OCI-LY7 (cell line): ENCODE results near the gene MTCH1. TPM values are rescaled to one million over a fixed set of nuclear protein-coding genes. Genes with fewer than 3 reads are reported as not detected.

ENCODE experiments used
- BruUV-seq: library from RNA; stranded (reverse); fragments of 400-500 nt; replicated peaks from 2 replicates; lab custom pipeline; 2021; lab: Mats Ljungman, UMichigan
- CTCF ChIA-PET: fragments of 300-600 bp; sonication (Branson Sonifier 250); formaldehyde crosslinking; loops from one replicate; lab custom pipeline; 2022; ENCODE audit warnings: antibody characterized with exemption; ENCODE audit not compliant: unreplicated experiment; lab: Charles Lee
- POLR2A ChIA-PET: fragments of 300-600 bp; sonication (Branson Sonifier 250); formaldehyde crosslinking; loops from one replicate; lab custom pipeline; 2022; ENCODE audit warnings: antibody characterized with exemption; lab: Charles Lee
- DNase-seq: peaks from one replicate; pipeline ENCODE4 v3.0.0-alpha.2; 2015; ENCODE audit warnings: low spot score
- H2AFZ ChIP-seq: fragments of 200-600 bp; sonication (generic), shearing (Covaris generic); 2 replicates; pipeline ENCODE4 v1.6.1; 2014; ENCODE audit warnings: mild to moderate bottlenecking, antibody characterized with exemption, low read length, moderate library complexity
- H3K27ac ChIP-seq: fragments of 200-600 bp; sonication (generic); 2 replicates; pipeline ENCODE4 v1.5.1; 2014; ENCODE audit warnings: mixed run types, low read depth, mild to moderate bottlenecking, moderate library complexity, low read length, inconsistent platforms; ENCODE audit not compliant: poor library complexity, severe bottlenecking
- H3K36me3 ChIP-seq: fragments of 200-600 bp; sonication (generic); 2 replicates; pipeline ENCODE4 v1.6.1; 2014; ENCODE audit warnings: mild to moderate bottlenecking, antibody characterized with exemption, low read length, moderate library complexity, mixed read lengths; ENCODE audit not compliant: insufficient read depth
- H3K4me1 ChIP-seq: fragments of 200-600 bp; sonication (generic); 2 replicates; pipeline ENCODE4 v1.5.1; 2014; ENCODE audit warnings: mild to moderate bottlenecking, low read length; ENCODE audit not compliant: insufficient read depth, poor library complexity, severe bottlenecking
- H3K4me2 ChIP-seq: fragments of 200-600 bp; sonication (generic); 2 replicates; pipeline ENCODE4 v1.6.1; 2014; ENCODE audit warnings: mild to moderate bottlenecking, low read length
- H3K4me3 ChIP-seq: fragments of 200-600 bp; sonication (generic); 2 replicates; pipeline ENCODE4 v1.5.1; 2014; ENCODE audit warnings: mild to moderate bottlenecking, low read depth, low read length; ENCODE audit not compliant: poor library complexity, severe bottlenecking
- H3K79me2 ChIP-seq: fragments of 200-600 bp; sonication (generic); 2 replicates; pipeline ENCODE4 v1.6.1; 2016; ENCODE audit warnings: low read depth, mild to moderate bottlenecking, low read length, moderate library complexity, mixed read lengths; ENCODE audit not compliant: insufficient read depth
- H3K9me2 ChIP-seq: fragments of 200-600 bp; sonication (generic); 2 replicates; pipeline ENCODE4 v1.6.1; 2016; ENCODE audit warnings: mild to moderate bottlenecking, low read length, mixed read lengths; ENCODE audit not compliant: insufficient read depth
- H3K9me3 ChIP-seq: fragments of 200-600 bp; sonication (generic); 2 replicates; pipeline ENCODE4 v1.6.1; 2014; ENCODE audit warnings: mild to moderate bottlenecking, mixed run types, low read length, mixed read lengths
- H4K20me1 ChIP-seq: fragments of 200-600 bp; sonication (generic); 2 replicates; pipeline ENCODE4 v1.6.1; 2014; ENCODE audit warnings: mild to moderate bottlenecking, antibody characterized with exemption, low read length, moderate library complexity, mixed read lengths; ENCODE audit not compliant: insufficient read depth
- CTCF ChIP-seq: fragments of 200-600 bp; sonication (generic); conservative IDR thresholded peaks from 2 replicates; pipeline ENCODE4 v1.5.1; 2014; ENCODE audit warnings: mild to moderate bottlenecking, antibody characterized with exemption, low read length, moderate library complexity, mixed read lengths
- EZH2phosphoT487 ChIP-seq: fragments of 200-600 bp; sonication (generic); IDR thresholded peaks from 2 replicates; pipeline ENCODE4 v1.6.1; 2018; ENCODE audit warnings: low read depth, borderline replicate concordance, mild to moderate bottlenecking, mixed run types, antibody characterized with exemption, low read length, moderate library complexity, mixed read lengths
- intact Hi-C: fragments of 100-400 bp; cut with micrococcal nuclease; formaldehyde crosslinking; loops from one replicate; pipeline ENCODE4 v1.10.0; 2022; ENCODE audit not compliant: unreplicated experiment
- total RNA-seq, 2 experiments: library from RNA; depleted of rRNA in 1 of 2; stranded (reverse); fragments of >200 nt in 1 of 2; shearing (Covaris generic) in 1 of 2; gene quantifications; 2 replicates each; pipeline ENCODE4 v1.2.3, GENCODE V29; 2014 to 2022

Gene MTCH1
- total RNA-seq, 2 experiments from 2014 or later = 72.5 to 93.7 TPM

DNA sequence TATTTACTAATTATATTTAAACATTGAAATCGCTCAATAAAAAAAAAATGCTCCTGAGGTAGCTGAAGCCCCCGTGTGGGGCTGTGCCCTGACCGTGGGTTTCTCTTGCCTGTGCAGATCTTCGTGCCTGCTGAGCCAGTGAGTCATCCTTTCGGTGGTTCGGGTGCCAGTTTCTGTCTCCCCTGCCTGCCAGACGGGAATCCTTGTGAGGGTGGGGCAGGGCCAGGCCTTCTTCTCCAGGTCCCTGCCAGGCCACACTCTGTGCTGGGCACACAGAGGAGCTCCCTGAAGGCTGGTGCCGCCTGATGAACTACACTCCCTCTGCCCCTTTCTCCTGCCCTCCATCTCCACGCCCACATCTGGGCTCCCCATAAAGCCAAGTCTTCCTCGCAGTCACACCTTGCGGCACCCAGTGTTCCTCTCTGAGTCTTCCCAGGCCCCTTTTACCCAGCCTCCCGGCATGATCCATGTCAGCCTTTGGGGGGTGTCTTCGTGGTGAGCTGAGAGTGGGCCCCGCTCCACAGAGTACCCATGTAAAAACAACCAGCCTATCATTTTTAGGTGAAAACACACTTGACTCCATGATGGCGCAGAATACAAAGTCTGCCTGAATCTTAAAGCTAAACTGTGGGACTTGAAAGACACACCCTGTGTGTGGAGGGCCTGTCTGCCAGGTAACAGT, 38.8 kb upstream of the MTCH1 start:
- DNase-seq = no peak
- BruUV-seq = no TSS peak
- TF ChIP-seq CTCF = no peak
- TF ChIP-seq EZH2phosphoT487 = no peak

GRCh38 chr6:37022135-37022863, 36.3 kb upstream of the MTCH1 start:
- intact Hi-C loops = no loop called here
- ChIA-PET CTCF (interaction anchor here (0.5 to 1.0 kb wide), 2 partner anchors 150 to 175 kb away, joined by 3 to 4 read pairs; no protein-coding TSS in a partner anchor), POLR2A (no interaction called here)
- Histone ChIP-seq H3K4me2 (no peak overlapping the region), H3K79me2 (no peaks in the 10 kb centered on the region), H4K20me1 (no peaks in the 10 kb centered on the region), H3K9me3 (no peaks in the 10 kb centered on the region), H3K4me3 (no peak overlapping the region), H3K4me1 (peaks cover 13% of the 10 kb centered on the region), H3K9me2 (no peaks in the 10 kb centered on the region), H2AFZ (no peak overlapping the region), H3K36me3 (no peaks in the 10 kb centered on the region), H3K27ac (no peak overlapping the region)
- no TSS peak for BruUV-seq
- no peak for TF ChIP-seq CTCF
- no peak for TF ChIP-seq EZH2phosphoT487
- DNase-seq = no peak

More for the DNA sequence above, 38.8 kb upstream of the MTCH1 start:
- no peak overlapping the region for H2AFZ ChIP-seq
- no peaks in the 10 kb centered on the region for H3K79me2 ChIP-seq
- H3K4me1 ChIP-seq = no peaks in the 10 kb centered on the region
- H3K4me3 ChIP-seq = no peak overlapping the region
- no peaks in the 10 kb centered on the region for H3K9me3 ChIP-seq
- no peaks in the 10 kb centered on the region for H3K36me3 ChIP-seq
- no peaks in the 10 kb centered on the region for H4K20me1 ChIP-seq
- no peak overlapping the region for H3K4me2 ChIP-seq
- ChIA-PET CTCF (interaction anchor here (0.6 to 0.7 kb wide), 2 partner anchors 47 to 147 kb away, joined by 3 read pairs; no protein-coding TSS in a partner anchor), POLR2A (no interaction called here)
- H3K27ac ChIP-seq = no peak overlapping the region
- intact Hi-C loops = no loop called here
- H3K9me2 ChIP-seq = no peaks in the 10 kb centered on the region
